K562 (cell line): ENCODE data around the gene RRM2. TPM values are rescaled to one million over a fixed set of nuclear protein-coding genes. Genes with fewer than 3 reads are reported as not detected.

Experiments
- polyA plus RNA-seq, 8 experiments: library from polyadenylated mRNA; depleted of rRNA in 4 of 8; stranded (reverse) in 5 of 8; unstranded in 3 of 8; fragments of >200 nt; fragmentation: Nextera tagmentation in 2 of 8; fragmentation: Illumina TruSeq in 1 of 8; extraction: Ambion mirVana in 2 of 8; extraction: Trizol in 1 of 8; gene quantifications; 2 replicates each; pipeline versions ENCODE4 v1.2.1 to v1.2.3, GENCODE V29; 2011 to 2014; ENCODE audit warnings: inconsistent platforms in 1 of 8, missing spikeins in 1 of 8
- total RNA-seq, 7 experiments: library from RNA; depleted of rRNA in 6 of 7; stranded (reverse); fragments of >200 nt in 6 of 7; fragmentation: Illumina TruSeq in 2 of 7; extraction: Trizol in 2 of 7; gene quantifications; 2 replicates each; pipeline versions ENCODE4 v1.2.1 to v1.2.3, GENCODE V29; 2011 to 2021; ENCODE audit warnings: low replicate concordance in 1 of 7
- TF ChIP-seq, protein P1 (sequence below), 2 experiments: fragments of 450-650 bp; formaldehyde crosslinking in 1 of 2; IDR thresholded peaks; 2 replicates each; pipeline versions ENCODE4 v1.4.0 to v1.6.1; 2014 to 2020; ENCODE audit warnings: mild to moderate bottlenecking in 2 of 2, borderline replicate concordance in 1 of 2, low read depth in 1 of 2
- TF ChIP-seq, protein P2 (sequence below): fragments of 450-650 bp; IDR thresholded peaks from 2 replicates; pipeline ENCODE4 v1.6.1; 2016; ENCODE audit warnings: mild to moderate bottlenecking

Gene RRM2
- total and polyA plus RNA-seq, 9 of the 15 experiments (the other 6 are each of a cell fraction or from before 2014, with no cell fraction given) = 50.1 to 244 (median 128) TPM

DNA sequence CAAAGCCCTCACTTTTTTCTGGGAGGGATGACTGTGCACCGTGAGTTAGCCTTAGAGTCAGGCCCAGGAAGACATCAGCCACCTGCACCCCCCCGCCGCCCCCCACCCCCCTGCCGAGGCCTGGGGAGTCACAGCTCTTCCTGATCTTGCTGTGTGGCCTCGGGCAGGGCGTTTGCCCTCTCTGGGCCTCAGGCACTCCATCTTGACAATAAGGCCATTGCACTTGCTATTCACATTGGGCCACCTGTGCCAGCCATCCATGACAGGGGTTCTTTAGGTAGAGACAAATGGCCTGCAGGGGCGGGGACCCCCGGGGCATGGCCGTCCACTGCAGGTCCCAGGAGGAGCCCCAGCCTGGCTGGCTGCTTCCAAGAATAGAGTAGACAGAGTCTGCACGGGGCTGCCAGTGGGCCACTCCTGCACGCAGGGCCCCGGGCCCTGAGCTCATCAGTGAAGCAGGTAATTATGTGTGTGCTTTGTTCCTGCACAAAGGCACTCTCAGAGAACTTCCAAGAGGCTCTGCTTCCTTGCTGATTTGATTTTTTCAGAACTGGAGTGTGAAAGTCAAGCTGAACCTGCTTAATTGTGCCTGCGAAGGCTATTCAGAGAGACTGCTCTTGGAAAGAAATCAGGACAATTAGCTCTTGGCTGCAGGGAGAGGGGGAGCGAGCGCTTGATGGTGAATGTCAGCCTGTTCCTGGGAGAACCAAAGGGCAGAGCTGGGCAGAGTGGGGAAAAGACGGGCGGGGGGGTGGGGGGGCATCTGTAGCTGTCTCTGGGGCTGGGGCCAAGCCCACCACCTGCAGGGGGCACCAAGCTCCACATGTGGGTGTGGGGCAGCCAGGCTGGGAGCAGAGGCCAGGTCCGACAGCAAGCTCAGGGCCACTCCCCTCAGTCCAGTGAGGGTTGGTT is 40.3 kb downstream of the RRM2 start (continued):
- TF ChIP-seq, protein P1, sequence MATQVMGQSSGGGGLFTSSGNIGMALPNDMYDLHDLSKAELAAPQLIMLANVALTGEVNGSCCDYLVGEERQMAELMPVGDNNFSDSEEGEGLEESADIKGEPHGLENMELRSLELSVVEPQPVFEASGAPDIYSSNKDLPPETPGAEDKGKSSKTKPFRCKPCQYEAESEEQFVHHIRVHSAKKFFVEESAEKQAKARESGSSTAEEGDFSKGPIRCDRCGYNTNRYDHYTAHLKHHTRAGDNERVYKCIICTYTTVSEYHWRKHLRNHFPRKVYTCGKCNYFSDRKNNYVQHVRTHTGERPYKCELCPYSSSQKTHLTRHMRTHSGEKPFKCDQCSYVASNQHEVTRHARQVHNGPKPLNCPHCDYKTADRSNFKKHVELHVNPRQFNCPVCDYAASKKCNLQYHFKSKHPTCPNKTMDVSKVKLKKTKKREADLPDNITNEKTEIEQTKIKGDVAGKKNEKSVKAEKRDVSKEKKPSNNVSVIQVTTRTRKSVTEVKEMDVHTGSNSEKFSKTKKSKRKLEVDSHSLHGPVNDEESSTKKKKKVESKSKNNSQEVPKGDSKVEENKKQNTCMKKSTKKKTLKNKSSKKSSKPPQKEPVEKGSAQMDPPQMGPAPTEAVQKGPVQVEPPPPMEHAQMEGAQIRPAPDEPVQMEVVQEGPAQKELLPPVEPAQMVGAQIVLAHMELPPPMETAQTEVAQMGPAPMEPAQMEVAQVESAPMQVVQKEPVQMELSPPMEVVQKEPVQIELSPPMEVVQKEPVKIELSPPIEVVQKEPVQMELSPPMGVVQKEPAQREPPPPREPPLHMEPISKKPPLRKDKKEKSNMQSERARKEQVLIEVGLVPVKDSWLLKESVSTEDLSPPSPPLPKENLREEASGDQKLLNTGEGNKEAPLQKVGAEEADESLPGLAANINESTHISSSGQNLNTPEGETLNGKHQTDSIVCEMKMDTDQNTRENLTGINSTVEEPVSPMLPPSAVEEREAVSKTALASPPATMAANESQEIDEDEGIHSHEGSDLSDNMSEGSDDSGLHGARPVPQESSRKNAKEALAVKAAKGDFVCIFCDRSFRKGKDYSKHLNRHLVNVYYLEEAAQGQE (IDR thresholded peaks at IDR 0.05; ENCODE audit: borderline replicate concordance) = 0 out of 2 replicates have a peak, but pooled peaks have one; percentile 6
- TF ChIP-seq, protein P1 (CRISPR knock-in tag; IDR thresholded peaks at IDR 0.05; ENCODE audit: low read depth) = no peak
- TF ChIP-seq, protein P2, sequence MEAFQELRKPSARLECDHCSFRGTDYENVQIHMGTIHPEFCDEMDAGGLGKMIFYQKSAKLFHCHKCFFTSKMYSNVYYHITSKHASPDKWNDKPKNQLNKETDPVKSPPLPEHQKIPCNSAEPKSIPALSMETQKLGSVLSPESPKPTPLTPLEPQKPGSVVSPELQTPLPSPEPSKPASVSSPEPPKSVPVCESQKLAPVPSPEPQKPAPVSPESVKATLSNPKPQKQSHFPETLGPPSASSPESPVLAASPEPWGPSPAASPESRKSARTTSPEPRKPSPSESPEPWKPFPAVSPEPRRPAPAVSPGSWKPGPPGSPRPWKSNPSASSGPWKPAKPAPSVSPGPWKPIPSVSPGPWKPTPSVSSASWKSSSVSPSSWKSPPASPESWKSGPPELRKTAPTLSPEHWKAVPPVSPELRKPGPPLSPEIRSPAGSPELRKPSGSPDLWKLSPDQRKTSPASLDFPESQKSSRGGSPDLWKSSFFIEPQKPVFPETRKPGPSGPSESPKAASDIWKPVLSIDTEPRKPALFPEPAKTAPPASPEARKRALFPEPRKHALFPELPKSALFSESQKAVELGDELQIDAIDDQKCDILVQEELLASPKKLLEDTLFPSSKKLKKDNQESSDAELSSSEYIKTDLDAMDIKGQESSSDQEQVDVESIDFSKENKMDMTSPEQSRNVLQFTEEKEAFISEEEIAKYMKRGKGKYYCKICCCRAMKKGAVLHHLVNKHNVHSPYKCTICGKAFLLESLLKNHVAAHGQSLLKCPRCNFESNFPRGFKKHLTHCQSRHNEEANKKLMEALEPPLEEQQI = no peak
